ENCODE measurements around the gene ARSI.

ARSI gene

GRCh38 chr5:150264667-150265603 is 37.8 kb downstream of the ARSI start:
- no peaks in the 10 kb centered on the region for H3K36me3 ChIP-seq
- no peaks in the 10 kb centered on the region for H3K27me3 ChIP-seq
- no peak for TF ChIP-seq CTCF (IDR thresholded peaks at IDR 0.05)
- no peak overlapping the region for H3K27ac ChIP-seq
- no peaks in the 10 kb centered on the region for H3K9me3 ChIP-seq
- H3K4me3 ChIP-seq (ENCODE audit: low read depth in 1 of 2, low read length in 1 of 2) = no peak overlapping the region
- H3K4me1 ChIP-seq (ENCODE audit: control insufficient read depth in 1 of 2, insufficient read depth in 1 of 2, low read depth in 1 of 2, low read length in 1 of 2) = no peaks in the 10 kb centered on the region

GRCh38 chr5:150263801-150264621 is 38.7 kb downstream of the ARSI start:
- H3K27ac ChIP-seq = no peak overlapping the region
- no peaks in the 10 kb centered on the region for H3K36me3 ChIP-seq
- H3K4me3 ChIP-seq (ENCODE audit: low read depth in 1 of 2, low read length in 1 of 2) = no peak overlapping the region
- H3K4me1 ChIP-seq (ENCODE audit: control insufficient read depth in 1 of 2, insufficient read depth in 1 of 2, low read depth in 1 of 2, low read length in 1 of 2) = no peaks in the 10 kb centered on the region
- no peaks in the 10 kb centered on the region for H3K9me3 ChIP-seq
- no peak for TF ChIP-seq CTCF (IDR thresholded peaks at IDR 0.05)
- H3K27me3 ChIP-seq = no peaks in the 10 kb centered on the region

- H3K4me3 ChIP-seq (ENCODE audit: low read depth in 1 of 2, low read length in 1 of 2) = no peak overlapping the region
- no peaks in the 10 kb centered on the region for H3K36me3 ChIP-seq
- H3K9me3 ChIP-seq = no peaks in the 10 kb centered on the region
- H3K27me3 ChIP-seq = no peaks in the 10 kb centered on the region
- H3K4me1 ChIP-seq (ENCODE audit: control insufficient read depth in 1 of 2, insufficient read depth in 1 of 2, low read depth in 1 of 2, low read length in 1 of 2) = no peaks in the 10 kb centered on the region
- no peak overlapping the region for H3K27ac ChIP-seq
- TF ChIP-seq CTCF (IDR thresholded peaks at IDR 0.05) = no peak
These were observed 39.3 kb downstream of the ARSI start for GRCh38 chr5:150263375-150263775.

- no peaks in the 10 kb centered on the region for H3K27me3 ChIP-seq
- H3K4me1 ChIP-seq (ENCODE audit: control insufficient read depth in 1 of 2, insufficient read depth in 1 of 2, low read depth in 1 of 2, low read length in 1 of 2) = no peaks in the 10 kb centered on the region
- H3K27ac ChIP-seq = no peak overlapping the region
- no peak overlapping the region for H3K4me3 ChIP-seq (ENCODE audit: low read depth in 1 of 2, low read length in 1 of 2)
- no peak for TF ChIP-seq CTCF (IDR thresholded peaks at IDR 0.05)
- no peaks in the 10 kb centered on the region for H3K36me3 ChIP-seq
- no peaks in the 10 kb centered on the region for H3K9me3 ChIP-seq
These were observed 40.2 kb downstream of the ARSI start for GRCh38 chr5:150262502-150262901.

- no peak overlapping the region for H3K27ac ChIP-seq
- H3K27me3 ChIP-seq = no peaks in the 10 kb centered on the region
- no peaks in the 10 kb centered on the region for H3K36me3 ChIP-seq
- no peak overlapping the region for H3K4me3 ChIP-seq (ENCODE audit: low read depth in 1 of 2, low read length in 1 of 2)
- no peaks in the 10 kb centered on the region for H3K9me3 ChIP-seq
- no peaks in the 10 kb centered on the region for H3K4me1 ChIP-seq (ENCODE audit: control insufficient read depth in 1 of 2, insufficient read depth in 1 of 2, low read depth in 1 of 2, low read length in 1 of 2)
- TF ChIP-seq CTCF (IDR thresholded peaks at IDR 0.05) = no peak
These were observed 41.5 kb downstream of the ARSI start for GRCh38 chr5:150261231-150261630.
